HG02798 (cell line): ENCODE data around the gene PRDM16.

Source experiments
- ATAC-seq: cut with Tn5 transposase; IDR thresholded peaks from one replicate; pipeline ENCODE4 v1.9.1; 2021; ENCODE audit warnings: mild to moderate bottlenecking; ENCODE audit not compliant: unreplicated experiment, poor library complexity

Gene PRDM16

DNA sequence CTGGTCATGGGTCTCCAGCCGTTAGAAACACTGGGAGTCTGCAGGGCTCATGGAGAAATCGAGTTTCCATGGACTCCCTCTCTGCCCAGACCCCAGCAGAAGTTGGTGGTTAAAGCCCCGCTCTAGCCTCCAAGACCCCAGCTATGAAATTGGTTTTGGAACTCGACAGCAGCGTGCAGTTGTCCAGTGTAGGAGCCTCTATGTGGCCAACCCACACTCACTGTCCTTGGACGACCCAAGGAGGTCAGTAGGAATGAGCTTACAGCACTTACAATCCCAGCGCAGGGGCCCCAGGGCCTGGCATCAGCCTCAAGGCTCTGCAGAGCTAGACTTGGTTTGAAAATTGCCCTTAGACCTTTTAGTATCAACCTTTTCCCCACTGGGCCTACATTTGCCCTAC is 3.2 kb upstream of the PRDM16 start:
- no peak for ATAC-seq

DNA sequence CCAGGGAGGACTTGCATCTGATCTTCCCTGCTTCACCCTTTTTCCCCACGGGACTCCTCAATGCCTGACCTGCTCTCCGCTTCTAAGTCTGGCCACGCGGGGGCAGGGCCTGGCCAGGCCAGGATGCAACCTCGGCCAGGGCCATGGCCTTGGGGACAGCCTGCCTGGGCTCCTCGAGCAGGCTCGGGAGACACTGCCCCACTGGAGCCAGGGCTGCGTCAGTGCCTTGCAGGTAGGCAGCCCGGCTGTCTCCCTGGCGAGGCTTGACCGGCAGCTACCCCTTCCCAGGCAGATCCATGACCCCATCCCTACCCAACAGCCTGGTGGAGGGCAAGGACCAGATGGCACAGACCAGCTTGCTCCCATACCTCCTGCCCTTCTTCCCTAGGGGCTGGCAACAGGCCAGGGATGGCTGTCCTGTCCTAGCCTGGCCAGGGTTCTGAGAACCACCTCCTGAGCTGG is 2.7 kb upstream of the PRDM16 start:
- ATAC-seq: no peak

DNA sequence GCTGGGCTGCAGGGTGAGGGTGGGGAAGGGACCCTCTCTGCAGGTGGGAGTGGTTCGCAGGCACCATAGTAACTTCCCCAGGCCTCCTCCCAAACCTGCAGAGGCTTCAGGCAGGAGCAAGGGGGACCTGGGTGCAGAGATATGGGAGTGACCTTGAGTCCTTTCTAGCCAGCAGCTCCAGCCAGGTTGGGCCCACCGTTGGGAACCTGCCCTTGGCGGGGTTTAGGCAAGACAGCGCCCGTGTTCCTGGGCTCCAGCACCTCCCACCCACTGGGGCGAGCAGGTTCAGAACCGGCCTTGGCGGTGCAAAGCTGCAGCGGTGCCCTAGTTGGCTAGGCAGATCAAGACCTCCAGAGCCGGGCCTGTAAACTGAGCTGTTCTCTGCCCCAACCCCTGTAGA is 2.2 kb upstream of the PRDM16 start:
- no peak for ATAC-seq

DNA sequence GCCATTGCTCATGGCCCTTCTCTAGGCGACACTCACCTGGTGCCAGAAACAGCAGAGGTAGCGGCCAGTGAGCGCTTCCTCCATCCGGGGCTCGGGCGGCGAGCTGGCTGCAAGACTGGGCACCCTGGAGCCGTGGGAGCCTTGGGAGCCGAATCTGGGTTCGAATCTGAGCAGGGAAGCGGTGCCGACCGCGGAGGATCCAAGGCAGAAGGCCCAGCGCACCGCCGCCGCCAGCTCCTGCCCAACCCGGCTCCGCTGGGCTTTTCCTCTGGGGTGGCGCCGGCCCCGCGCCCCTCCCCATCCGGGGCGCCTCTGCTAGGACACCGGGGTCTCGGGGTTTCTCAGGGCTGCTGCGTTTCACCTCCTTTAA is 1.7 kb upstream of the PRDM16 start:
- no peak for ATAC-seq

DNA sequence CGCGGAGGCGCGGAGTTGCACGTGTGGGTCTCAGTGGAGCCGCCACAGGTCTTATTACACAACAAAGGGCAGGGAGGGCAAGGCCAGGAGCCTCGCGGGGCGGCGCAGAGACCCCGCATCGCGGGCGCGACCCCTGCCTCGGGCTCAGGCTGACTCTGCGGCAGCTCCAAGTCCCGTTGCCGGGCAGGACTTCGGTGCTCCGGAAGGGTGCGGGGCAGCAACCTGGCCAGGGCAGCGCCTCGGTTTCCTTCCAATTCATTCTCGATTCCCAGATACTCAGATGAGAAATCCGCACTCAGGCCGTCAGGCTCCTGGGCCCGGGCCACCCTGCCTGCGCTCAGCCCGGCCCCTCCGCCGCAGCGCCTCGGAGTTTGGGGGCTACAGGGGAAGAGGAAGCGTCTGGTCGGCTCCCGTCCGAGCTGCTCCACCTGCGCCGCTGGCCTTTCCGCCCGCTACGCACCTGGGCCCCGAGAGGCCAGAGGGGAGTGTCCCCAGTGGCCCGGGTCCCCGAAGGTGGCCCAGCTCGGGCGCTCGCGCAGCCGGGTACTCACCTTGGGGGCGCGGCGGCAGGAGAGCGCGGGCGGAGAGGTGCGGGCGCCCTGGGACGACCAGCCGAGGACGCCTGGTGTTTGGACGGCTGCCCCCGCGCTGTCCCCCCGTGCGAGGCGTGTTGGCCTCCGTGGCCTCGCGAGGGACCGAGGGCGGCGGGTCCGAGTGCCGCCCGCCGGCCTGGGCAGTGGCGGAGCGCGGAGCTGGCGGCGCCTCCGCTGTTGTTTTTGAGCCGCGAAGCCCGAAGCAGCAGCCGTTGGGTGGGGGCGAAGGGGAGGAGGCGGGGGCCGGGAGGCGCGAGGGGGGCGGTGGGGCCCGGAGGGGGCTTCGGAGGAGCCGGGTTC is 1.1 kb upstream of the PRDM16 start:
- no peak for ATAC-seq

DNA sequence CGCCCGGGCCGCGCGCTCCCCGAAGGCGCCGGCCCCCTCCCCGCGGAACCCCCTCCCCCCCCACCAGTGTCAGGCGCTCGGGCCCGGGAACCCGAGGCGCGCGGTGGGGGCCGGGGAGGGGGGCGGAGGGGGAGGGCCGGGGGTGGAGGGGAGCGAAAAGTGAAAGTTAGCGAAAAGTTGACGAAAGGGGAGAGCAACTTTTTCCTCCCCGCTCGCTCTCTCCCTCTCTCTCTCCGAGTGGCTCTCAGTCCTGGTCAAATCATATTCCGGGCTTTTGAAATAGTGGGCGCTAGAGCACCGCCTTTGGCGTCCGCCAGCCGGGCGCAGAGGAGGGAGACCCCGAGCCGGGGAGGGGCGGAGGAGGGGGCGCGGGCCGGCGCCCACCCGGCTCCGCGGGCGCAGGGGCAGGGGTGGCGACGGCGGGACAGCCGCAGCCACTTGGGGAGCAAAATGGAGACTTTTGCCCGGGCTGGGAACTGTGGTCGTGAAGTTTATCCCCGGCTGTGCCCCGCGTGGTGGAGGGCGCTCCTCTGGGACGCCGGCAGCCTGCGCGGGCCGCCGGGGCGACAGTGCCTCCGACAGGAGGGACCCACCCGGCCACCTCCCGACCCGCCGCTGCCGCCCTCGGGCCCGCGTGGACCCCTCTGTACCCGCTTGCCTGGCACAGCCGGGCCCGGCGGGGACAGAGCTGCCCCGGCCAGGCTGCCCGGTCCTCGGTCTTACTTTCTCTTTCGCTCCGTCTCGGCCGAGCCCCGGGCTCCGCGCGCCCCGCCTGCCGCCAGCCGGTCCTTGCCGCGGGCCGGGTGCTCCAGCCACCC is 697 bp downstream of the PRDM16 start:
- no peak for ATAC-seq

DNA sequence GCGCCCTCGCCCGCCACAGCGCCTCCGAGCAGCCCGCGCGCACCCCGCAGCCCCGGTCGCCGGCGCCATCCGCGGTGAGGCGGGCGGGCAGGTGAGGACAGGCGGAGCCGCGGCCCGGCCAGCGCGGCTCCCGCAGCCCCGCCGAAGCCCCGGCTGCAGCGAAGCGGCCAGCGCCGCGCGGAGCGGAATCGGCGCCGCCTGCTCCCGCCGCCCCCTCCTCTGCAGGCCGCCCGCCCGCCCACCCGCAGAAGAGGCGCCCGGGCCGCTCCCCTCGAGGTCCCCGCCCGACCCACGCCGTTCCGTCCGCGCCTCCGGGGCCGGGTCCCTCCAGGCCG is 1.3 kb downstream of the PRDM16 start:
- no peak for ATAC-seq

DNA sequence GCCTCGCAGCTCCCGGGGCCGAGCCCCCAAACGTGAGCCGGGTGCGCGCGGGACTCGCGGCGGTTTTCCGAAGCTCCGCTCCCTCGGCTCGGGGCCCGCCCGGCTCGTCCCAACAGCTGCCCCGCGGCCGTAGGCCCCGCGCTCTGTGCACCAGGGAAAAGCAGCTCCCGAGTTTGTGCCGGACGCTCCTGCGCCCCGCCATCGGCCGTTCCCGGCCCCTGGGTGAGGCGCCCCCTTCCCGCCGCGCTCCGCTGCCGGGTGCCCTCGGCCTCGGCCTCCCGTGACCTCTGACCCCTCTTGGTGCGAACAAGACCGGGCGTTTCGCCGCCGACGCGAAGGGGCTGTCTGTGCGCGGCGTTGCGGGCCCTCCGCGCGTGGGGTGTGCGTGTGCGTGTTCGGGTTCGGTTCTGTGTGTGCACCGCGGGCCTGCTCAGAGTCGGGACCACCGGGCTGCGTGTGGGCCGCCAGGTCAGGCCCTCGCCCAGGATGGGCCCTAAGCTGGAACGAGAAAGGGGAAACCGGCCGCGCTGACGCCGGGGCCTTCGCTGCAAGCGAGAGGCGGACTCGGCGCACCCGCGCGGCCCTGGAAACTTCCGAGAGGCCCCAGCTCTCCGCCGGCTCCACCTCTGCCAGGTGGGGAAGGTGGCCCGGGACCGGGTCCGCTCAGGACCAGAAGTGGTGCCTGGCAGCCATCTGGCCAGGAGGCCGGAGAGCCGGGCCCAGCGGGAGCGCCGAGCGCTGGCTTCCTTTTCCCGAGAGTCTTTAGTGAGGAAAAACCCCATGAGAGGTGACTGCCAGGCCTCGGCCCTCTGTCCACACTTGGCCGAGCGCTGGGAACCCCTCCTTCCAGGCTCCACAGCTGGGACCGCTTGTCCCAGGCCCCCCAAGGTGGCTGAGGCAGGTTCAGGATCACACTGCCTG is 1.9 kb downstream of the PRDM16 start:
- ATAC-seq: no peak

DNA sequence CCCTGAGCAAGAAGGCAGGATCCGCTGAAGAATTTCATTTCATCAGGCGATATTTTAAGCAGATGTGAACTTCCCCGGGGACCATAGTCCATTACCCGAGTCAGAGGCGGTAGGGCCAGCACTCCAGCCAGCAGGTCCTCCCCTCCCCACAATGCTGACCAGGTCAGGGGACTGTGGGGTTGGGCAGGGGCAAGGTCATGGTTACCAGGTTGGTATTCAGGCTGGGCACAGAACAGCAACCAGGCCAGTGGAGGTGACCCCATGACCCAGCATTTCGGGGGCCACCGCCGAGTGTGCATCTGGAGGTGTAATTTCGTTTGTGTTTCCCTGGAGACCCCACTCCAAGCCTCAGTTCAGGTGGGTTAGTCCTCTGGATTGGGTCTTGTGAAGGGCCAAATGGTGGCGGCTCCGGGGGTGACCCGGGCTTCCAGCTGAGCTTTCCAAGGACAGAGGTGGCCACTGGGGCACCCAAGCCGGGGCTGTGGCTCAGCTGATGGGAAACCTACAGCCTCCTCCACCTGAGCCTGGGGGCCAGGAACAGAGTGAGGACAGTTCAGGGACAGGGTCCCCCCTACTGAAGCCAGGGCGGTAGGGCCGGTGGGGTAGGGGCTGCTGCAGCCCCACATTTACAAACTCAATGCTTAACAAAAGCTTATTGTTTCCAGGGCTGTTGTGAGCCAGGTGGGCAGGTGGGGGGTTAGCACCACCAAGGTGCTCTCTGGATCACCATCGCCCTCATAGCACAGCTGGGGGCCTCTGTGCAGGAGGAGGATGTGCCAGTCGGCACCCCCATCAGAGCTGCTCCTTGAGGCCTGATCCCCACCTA is 2.8 kb downstream of the PRDM16 start:
- ATAC-seq: no peak

DNA sequence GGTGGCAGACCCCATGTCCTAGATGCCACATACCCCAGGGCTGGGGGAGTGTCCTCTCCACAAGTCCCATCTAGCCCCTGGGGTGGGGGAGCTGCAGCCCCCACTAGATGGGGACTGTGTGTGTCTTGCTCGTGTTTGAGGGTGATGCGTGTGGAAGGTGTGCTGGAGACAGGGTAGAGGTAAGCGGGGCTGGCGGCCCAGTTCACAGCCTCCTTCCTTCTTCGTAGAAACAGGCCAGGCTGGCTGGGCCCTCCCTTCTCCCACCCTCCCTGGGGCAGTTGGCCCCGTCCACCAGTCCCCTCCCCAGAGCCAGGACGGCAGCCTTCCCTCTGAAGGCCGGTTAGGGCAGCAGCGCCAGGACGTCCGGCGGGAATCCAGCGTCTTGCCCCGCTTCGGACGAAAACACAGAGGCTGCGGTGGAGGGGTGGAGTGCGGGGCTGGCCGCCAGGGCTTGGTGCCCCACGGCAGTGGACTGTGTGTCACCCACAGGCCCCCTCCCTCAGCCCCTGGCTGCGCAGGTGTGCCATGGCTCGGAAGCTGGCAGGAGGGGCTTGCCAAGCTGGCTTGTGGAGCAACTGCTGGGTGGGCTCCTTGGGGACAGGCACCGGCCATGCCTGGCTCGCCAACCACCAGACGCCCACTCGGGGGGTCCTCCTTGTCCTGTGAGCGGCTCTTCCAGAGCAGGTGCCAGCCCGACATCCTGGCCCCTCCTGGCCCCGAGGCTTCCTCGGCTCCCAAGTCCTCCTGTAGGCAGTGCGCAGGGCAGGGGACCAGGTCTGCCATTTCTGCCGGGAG is 3.6 kb downstream of the PRDM16 start:
- no peak for ATAC-seq

DNA sequence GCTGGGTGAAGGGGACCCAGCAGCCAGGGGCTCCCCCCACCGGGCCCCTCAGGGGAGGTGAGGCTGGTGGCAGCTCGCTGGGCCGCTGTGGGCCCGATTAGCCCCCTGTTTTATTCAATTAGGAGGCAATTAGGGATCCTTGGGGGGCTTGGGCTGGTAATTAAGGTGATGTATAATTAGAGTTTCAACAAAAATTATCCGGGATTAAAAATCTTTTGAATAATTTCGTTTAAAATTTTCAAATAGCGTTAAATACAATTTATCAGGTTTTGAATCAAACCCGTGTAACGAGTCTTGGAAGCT is 4.1 kb downstream of the PRDM16 start:
- no peak for ATAC-seq

DNA sequence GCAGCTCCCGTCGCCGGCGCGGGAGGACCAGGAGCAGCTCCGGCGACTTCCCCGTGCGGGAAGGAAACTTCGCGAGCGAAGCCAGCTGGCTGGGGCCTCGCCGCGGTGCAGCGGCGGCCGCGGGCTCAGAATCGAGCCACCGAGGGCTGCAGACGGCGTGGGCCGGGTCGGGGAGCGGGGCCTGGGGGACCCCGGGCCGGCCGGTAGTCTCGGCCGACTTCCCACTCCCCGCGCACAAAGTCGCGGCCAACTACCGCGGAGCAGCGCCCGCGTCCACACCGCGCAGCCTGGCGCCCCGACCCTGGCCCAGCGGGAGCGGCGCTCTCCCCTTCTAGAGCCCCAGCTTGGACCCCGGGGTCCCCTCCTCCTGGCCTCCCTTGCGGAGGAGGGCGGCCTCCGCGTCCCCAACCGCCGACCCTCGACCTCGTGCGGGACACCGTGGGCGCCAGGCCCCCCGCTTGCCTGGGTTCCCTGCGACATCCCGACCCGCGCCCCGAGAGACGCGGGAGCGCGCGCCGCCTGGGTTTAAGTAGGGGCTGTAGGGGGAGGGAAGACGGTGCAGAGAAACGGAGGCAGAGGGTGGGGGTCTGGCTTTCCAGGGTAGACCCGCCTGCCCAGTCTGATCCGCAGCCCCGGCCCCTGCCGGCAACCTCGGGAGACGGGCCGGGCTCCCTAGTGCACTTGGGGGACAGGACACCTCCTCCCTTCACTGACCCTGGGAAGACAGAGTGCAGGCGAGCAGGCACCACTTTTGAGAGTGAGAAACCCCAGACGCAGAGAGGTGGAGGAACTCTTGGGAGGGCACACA is 4.7 kb downstream of the PRDM16 start:
- no peak for ATAC-seq

DNA sequence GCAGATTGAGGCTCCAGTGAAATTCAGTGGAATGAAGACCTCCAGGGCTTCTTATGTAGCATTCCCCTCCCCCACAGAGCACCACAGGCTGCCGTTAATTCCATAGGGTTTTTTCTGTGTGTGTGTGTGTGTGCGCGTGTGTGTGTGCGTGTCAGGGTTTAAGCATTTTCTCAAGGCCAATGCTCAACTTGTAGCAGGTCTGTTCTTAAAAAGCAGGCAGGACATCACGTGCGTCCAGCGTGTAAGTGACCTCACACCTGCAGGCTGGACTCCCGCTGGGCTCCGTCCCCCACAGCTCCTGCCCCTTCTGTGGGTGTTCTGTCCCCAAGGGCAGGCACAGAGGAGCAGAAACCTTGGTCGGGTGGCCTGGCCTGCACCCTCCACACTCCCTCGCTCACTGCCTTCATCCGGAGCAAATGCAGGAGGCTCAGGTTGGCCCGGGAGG is 5.3 kb downstream of the PRDM16 start:
- no peak for ATAC-seq

DNA sequence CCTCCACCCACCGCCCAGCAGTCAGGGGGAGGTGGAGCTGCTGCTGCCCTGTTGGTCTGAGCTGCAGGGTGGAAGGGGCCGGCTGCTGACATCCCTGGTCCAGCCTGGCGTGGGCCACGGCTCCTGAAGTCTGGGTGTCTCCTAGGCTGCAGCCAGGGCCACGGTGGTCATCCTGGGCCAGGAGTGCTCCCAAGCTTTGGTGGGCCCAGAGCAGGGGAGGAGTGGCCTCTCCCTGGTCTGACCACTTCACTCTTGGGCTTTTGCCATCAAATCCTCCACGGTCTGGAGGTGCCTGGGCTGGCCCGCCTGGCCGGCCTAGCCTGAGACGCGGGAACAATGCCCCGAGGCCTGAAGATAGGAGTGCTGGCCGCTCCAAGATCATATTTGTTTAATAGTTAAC is 5.8 kb downstream of the PRDM16 start:
- no peak for ATAC-seq

DNA sequence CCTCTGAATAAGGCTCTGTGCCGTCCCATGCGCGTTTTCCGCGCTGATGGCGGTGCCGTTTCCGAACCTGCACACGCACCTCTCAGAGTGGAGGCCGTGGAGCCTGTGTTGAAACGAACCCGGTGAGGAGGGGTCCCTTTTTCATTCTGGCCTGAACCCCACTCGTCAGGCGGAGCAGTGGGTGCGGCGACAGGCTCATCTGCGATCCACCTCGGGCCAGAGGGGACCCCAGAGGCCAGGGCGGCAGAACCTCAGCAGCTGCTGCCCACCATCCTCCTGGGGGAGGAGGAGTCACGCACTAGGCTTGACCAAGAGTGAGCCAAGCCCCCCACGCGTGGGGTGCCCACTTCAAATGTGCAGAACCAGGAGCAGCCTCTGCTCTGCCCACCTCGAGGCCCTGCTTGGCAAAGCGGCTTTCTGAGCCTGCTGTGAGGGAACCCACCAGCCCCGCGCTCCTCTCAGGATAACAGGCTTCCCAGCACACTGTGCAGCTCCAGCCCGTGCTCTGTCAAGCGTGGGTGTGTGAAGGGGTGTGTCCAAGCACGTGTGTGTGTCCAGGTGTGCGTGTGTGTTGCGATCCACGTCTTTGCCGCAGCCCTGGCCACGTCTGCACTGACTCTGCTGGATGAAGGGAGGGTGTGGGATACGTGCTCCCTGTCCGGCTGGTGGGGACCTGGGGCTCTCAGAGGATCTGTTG is 6.8 kb downstream of the PRDM16 start:
- ATAC-seq: no peak

DNA sequence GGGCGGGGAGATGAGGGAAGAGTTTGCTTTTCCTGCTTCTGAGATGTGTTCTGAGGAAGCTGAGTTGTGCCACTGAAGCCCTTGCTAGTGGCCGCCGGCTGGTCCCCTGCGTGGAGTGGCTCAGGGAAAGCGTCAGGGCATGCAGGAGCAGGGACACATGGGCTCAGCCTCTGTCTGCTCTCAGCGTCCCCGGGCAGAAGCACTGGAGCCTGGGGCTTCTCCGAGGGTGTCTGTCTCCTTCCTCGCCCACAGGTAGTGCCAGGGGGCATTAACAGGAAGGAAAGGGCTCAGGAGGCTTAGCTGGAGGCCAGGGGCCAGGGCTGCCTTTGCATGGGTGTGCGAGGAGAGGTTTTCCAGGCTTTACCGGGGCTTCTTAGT is 7.3 kb downstream of the PRDM16 start:
- ATAC-seq: no peak

DNA sequence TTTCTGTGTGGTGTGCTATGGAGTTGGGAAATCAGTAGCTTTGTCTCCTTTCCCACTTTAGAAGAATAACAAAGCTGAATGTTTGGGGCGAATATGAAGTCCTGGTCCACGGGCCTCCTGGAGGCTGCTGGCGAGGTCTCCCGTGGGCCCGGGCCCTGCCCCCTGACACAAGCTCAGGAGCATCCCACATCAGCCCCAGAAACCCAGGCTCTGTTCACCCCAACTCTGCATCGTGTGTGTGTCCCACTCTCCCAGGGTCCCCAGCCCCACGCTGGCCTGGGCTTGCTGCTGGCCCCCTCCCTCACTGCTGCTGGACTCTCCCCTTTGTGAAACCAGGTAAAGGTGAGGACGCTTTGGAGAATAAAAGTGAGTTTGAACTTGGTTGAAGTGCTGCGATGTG is 8.1 kb downstream of the PRDM16 start:
- ATAC-seq: no peak

DNA sequence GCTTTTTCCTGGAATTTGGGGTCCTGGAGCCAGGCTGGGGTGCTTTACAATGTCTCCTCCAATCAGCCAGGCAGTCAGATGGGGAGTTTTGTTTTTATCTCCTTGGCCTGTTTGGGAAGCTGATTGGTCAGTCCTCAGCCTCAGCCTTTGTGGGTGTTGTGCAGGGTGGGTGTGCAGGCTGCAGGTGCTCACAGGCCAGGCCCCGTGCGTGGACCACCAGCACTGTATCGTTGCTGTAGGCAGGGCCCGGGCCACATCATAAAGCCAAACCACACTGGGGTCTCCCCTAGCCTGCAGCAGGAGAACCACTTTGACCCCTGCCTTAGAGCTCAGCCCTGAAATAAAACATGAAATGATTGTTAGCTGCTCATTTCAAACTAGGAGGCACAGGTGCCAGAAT is 8.6 kb downstream of the PRDM16 start:
- ATAC-seq: no peak
